Measurements from ENCODE around the gene CDC20B. TPM values are rescaled to one million over a fixed set of nuclear protein-coding genes. Genes with fewer than 3 reads are reported as not detected.

Gene CDC20B
- total and polyA plus RNA-seq, 4 donors = 0.28 to 5.7 (median 0.92) TPM

DNA sequence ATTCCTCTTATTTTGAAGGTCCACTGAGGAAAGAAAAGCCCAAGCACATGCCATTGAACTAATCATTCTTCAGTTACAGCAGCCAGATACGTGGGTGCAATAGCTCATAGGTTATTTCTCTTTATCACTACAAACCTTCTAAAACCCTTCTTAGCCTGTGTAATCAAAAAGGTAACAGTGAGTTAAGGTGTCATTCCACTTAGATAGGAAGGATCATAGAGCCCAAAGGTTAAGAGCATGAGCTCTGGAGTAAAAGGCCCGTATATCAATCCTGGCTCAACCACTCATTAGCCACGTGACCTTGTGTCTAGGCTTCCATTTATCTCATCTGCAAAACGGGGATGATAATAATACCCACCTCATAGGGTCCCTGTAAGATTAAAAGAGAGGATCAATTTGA lies 10.3 kb downstream of the CDC20B start:
- H3K27ac ChIP-seq (ENCODE audit: low read depth in 1 of 2, low read length in 1 of 2) = no peak overlapping the region
- H3K4me1 ChIP-seq (ENCODE audit: control insufficient read depth in 5 of 5, insufficient read depth in 5 of 5, low read length in 5 of 5) = peaks cover 0 to 9% (median 4%) of the 10 kb centered on the region in 5 donors
- no peak overlapping the region for H3K9ac ChIP-seq (ENCODE audit: insufficient read depth in 1 of 2, low read length in 2 of 2)
- TF ChIP-seq, protein P1, sequence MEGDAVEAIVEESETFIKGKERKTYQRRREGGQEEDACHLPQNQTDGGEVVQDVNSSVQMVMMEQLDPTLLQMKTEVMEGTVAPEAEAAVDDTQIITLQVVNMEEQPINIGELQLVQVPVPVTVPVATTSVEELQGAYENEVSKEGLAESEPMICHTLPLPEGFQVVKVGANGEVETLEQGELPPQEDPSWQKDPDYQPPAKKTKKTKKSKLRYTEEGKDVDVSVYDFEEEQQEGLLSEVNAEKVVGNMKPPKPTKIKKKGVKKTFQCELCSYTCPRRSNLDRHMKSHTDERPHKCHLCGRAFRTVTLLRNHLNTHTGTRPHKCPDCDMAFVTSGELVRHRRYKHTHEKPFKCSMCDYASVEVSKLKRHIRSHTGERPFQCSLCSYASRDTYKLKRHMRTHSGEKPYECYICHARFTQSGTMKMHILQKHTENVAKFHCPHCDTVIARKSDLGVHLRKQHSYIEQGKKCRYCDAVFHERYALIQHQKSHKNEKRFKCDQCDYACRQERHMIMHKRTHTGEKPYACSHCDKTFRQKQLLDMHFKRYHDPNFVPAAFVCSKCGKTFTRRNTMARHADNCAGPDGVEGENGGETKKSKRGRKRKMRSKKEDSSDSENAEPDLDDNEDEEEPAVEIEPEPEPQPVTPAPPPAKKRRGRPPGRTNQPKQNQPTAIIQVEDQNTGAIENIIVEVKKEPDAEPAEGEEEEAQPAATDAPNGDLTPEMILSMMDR (IDR thresholded peaks at IDR 0.05; ENCODE audit: control extremely low read depth, extremely low read depth) = no peak
- H3K4me3 ChIP-seq = no peak overlapping the region
- H3K27me3 ChIP-seq (ENCODE audit: control insufficient read depth in 3 of 3, insufficient read depth in 3 of 3, low read length in 2 of 3) = no peaks in the 10 kb centered on the region
- no peaks in the 10 kb centered on the region for H3K9me3 ChIP-seq (ENCODE audit: control insufficient read depth in 4 of 4, insufficient read depth in 3 of 4, low read length in 3 of 4)
- DNase-seq (no peak), ATAC-seq (ENCODE audit: insufficient read depth, low FRiP score) (no peak)
- 77 to 85% methylated on average over 4 of the region's 4 CpGs for WGBS, 2 donors
- peaks cover 0 to 14% (median 3%) of the 10 kb centered on the region in 4 donors for H3K36me3 ChIP-seq (ENCODE audit: control insufficient read depth in 4 of 4, insufficient read depth in 4 of 4, low read length in 4 of 4)

DNA sequence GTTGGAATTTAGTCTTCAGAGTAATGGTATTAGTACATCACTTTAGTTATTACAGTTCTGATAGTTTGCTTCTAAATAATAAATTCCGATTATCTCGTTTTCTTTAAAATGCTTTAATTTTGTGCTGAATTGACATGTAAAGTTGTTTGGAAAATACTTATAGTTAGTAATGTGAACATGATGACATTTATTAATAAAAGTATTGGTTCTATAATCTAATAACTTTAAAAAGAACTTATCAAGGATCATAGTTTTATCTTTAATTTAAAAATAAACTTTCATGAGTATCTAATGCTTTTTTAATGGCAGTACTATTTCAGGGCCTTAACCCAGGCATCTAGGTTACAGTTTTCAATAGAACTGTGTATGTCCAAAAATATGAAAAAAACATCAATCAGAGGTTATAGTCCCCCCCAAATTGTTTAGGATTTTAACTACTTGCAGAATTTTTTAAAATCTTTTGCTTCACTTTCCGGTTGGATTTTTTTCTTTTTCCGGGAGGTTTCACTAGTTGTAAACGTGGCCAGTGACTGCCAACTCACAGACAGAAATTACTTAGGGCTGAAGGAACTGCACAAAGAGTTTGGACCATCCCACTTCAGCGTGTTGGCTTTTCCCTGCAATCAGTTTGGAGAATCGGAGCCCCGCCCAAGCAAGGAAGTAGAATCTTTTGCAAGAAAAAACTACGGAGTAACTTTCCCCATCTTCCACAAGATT lies 12.3 kb downstream of the CDC20B start:
- ATAC-seq (ENCODE audit: insufficient read depth, low FRiP score) (no peak), DNase-seq (peak; percentile 84 to 97 (median 95))
- Histone ChIP-seq H3K4me3 (no peak overlapping the region), H3K27me3 (ENCODE audit: control insufficient read depth in 3 of 3, insufficient read depth in 3 of 3, low read length in 2 of 3) (no peaks in the 10 kb centered on the region), H3K36me3 (ENCODE audit: control insufficient read depth in 4 of 4, insufficient read depth in 4 of 4, low read length in 4 of 4) (peaks cover 0 to 9% (median 0%) of the 10 kb centered on the region in 4 donors), H3K9me3 (ENCODE audit: control insufficient read depth in 4 of 4, insufficient read depth in 3 of 4, low read length in 3 of 4) (peaks cover 0 to under 1% (median 0%) of the 10 kb centered on the region in 4 donors), H3K27ac (ENCODE audit: low read depth in 1 of 2, low read length in 1 of 2) (no peak overlapping the region), H3K4me1 (ENCODE audit: control insufficient read depth in 5 of 5, insufficient read depth in 5 of 5, low read length in 5 of 5) (peaks cover 0 to 9% (median 4%) of the 10 kb centered on the region in 5 donors), H3K9ac (ENCODE audit: insufficient read depth in 1 of 2, low read length in 2 of 2) (peak overlapping the region in 1 of 2 donors; percentile 70)
- 15 to 22% methylated on average over 9 of the region's 9 CpGs for WGBS, 2 donors
- TF ChIP-seq, protein P1 (IDR thresholded peaks at IDR 0.05; ENCODE audit: control extremely low read depth, extremely low read depth) = no peak

DNA sequence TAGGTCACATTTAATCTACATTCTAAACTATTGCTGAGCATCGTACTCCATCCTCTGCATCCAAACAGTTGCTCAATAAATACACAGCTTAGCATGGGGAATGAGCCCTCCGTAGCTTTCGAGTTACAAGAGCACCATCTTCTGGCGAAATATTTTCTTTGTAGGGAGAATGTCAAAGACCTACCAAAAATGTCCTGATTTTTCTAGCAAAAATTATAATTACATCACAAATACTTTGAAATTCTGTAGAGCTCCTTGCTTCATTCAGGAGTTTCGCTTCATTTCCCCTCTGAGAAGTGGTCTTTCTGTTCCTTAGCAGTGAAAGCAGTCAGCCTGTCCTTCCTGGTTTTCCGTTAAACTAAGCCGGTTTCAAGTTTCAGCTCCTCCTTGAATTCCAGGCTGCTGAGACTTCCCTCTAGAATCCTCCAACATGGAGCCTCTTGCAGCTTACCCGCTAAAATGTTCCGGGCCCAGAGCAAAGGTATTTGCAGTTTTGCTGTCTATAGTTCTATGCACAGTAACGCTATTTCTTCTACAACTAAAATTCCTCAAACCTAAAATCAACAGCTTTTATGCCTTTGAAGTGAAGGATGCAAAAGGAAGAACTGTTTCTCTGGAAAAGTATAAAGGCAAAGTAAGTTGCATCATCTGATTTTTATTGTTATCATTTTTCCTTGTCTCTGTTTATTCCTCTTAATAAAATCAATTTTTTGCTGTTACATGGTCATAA lies 13.0 kb downstream of the CDC20B start, which contains the start of gene GPX8:
TSS of gene GPX8 (plus strand) at position 409 of the 730 bp plus-strand sequence. CDS start at position 431, 22 bp downstream.
- H3K9ac ChIP-seq (ENCODE audit: insufficient read depth in 1 of 2, low read length in 2 of 2) = peak within 1 kb of the TSS in 1 of 2 donors; percentile 70
- DNase-seq = peak; percentile 71 to 95 (median 95)
- no peak within 1 kb of the TSS for H3K4me3 ChIP-seq
- H3K27me3 ChIP-seq (ENCODE audit: control insufficient read depth in 3 of 3, insufficient read depth in 3 of 3, low read length in 2 of 3) = no peaks in the 10 kb centered on the region
- H3K36me3 ChIP-seq (ENCODE audit: control insufficient read depth in 4 of 4, insufficient read depth in 4 of 4, low read length in 4 of 4) = peaks cover 0 to 9% (median 0%) of the 10 kb centered on the region in 4 donors
- TF ChIP-seq, protein P1 (IDR thresholded peaks at IDR 0.05; ENCODE audit: control extremely low read depth, extremely low read depth) = peak; percentile 22
- ATAC-seq (ENCODE audit: insufficient read depth, low FRiP score) = peak; percentile 83
- peaks cover 0 to 3% (median 0%) of the 10 kb centered on the region in 4 donors for H3K9me3 ChIP-seq (ENCODE audit: control insufficient read depth in 4 of 4, insufficient read depth in 3 of 4, low read length in 3 of 4)
- H3K4me1 ChIP-seq (ENCODE audit: control insufficient read depth in 5 of 5, insufficient read depth in 5 of 5, low read length in 5 of 5) = peaks cover 0 to 9% (median 4%) of the 10 kb centered on the region in 5 donors
- peak within 1 kb of the TSS; percentile 9 to 51 for H3K27ac ChIP-seq (ENCODE audit: low read depth in 1 of 2, low read length in 1 of 2)
- 6 to 9% methylated on average over 10 of the region's 10 CpGs for WGBS, 2 donors
